Right forelimb (tissue), 1 donor: ENCODE results near the gene AGRP.
A peak's percentile ranks its signal among the peaks of the same experiment; 100 is the strongest.
"Not testable (repeated sequence)": the region's sequence is repeated elsewhere in the genome, so short reads cannot be mapped to it uniquely, and the experiment has no call there.

Experiments
- DNase-seq: peaks from one replicate; pipeline ENCODE4 v3.0.0-alpha.2; 2018

The AGRP gene

GRCh38 chr16:67504031-67505021 is 21.0 kb upstream of the AGRP start:
- no peak for DNase-seq

DNA sequence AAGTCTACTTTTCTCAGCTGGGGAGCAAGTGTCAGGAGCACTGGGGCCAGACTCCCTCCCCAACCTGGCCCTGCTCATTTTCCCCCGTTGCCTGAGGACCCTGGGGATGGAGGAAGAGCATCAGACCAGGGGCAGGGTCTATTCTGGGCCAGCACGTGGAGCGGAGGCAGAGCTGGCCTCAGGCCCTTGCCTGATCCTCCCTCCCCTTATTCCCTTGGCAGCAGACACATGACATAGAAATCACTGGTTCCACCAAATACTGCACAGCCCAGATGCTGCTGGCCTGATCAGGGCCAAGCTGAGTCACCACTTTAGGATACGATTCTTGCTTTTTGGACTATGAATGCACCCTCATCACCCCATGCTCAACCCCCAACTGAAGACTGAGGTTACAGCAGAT is 15.8 kb upstream of the AGRP start:
- no peak for DNase-seq

GRCh38 chr16:67490335-67491096 is 7.2 kb upstream of the AGRP start:
- DNase-seq = no peak

DNA sequence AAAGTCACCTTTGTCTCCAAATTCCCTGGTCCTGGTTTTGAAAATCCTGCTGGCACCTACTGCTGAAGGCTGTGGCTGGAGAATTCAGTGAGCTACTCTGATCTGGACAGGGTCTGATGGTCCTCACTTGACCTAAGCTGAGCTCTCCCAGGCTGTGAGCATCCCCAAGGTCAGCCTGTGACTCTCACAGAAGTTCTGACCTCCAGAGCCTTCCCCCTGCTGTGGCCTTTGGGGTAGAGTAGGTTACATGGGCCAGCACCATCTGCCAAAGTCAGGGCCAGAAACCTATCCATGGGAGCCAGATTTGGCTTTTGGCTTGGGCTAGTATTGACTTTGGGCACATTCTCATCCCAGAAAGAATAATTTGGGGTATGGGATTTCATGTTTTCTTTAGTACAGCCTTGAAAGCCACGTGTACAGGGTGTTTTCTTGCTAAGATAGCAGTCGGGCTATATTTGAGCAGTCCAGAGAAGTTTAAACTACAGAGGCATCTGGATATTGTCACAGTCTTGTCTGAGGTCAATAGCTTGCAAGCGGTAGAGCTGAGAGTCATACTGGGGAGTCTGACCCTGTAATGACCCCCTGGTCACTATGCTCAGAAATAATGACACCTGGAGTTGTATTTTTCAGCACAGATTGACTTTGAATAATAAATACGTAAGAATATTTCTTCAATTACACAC is 6.2 kb upstream of the AGRP start:
- no peak for DNase-seq

GRCh38 chr16:67487561-67487960 is 4.2 kb upstream of the AGRP start:
- not testable (repeated sequence) for DNase-seq

DNA sequence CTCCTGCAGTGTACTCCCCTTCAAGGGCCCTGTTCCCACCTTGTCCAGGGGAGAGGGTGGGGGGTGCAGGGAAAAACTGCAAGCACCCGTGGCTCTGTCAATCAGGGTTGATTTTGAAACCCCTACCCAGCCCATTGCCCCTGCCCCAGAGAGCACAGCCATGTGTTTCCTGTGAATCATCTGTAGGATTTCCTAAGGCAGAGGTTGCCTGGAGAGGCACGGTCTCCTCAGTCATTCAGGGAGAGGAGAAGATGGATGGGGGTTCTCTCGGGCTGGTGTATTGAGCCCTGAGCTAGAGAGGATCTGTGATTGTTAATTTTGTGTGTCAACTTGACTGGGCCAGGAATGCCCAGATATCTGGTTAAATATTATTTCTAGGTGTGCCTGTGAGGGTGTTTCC is 3.5 kb upstream of the AGRP start:
- no peak for DNase-seq

- DNase-seq = no peak
Observed at GRCh38 chr16:67483731-67484525, 581 bp upstream of the AGRP start.

DNA sequence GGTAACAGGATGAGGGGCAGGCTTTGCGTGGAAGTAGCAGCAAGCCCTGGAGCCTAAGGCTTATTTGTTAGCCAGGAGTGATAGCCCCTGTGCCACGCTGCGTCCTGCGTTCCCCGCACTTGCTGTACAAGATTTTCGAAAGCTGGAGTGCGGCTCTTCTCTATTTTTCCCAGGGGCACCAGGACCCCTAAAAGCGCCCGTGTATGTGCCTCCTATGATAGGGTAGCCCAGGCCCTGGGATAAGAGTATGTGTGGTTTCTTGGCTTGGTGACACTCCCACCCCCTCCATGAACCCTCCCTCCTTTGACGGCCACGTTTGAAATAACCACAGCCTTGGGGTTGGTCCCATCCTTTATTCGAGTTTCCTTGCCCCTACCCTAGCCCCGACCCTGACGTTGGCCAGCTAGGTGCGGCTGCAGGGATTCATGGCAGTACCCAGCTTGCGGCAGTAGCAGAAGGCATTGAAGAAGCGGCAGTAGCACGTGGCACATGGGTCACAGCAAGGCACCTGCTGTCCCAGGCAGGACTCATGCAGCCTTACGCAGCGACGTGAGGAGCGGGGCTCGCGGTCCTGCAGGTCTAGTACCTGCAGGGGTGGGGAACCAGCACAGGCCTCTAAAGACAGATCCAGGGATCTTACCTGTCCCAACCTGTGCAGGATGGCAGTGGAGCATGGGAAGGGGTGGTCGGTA is 968 bp downstream of the AGRP start:
- no peak for DNase-seq

GRCh38 chr16:67481561-67482232 is 1.6 kb downstream of the AGRP start:
- no peak for DNase-seq

DNA sequence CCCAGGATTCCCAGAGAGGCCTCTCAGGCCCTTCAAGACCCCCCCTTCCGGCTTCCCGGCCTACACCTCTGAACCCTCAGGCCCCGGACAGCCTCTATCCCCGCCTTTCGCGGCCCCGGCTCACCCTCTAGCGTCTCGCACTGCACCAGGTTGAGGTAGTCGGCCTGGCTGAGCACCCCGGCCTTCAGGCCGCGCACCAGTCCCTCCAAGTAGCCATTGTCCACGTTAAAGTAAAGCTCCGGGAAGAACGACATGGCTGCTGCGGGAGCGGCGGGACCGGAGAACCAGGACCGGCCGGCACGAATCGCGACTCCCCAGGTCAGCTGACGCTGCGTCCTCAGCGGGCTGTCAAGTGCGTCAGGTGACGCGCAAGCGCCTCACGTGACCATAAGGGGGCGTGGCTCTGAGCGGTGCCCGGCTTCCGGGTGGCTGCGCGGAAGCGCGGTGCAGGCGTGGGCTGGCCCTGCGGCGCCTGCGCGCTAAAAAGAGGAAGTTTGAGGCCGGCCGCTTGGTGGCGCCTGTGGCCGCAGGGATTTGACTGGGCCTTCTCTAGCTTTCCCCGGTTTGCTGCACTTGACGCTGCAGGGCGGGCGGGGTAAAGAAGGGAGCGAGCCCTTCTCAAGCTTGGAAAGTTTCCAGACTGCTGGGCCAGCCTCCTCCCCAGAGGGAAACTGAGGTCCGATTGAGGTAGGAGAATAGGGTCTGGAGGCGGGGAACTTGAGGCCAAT is 2.4 kb downstream of the AGRP start, which contains the start of gene ATP6V0D1:
TSS of gene ATP6V0D1 (minus strand) at position 325 of the 728 bp plus-strand sequence. CDS start at position 254, 71 bp downstream.
- DNase-seq = peak; percentile 99

DNA sequence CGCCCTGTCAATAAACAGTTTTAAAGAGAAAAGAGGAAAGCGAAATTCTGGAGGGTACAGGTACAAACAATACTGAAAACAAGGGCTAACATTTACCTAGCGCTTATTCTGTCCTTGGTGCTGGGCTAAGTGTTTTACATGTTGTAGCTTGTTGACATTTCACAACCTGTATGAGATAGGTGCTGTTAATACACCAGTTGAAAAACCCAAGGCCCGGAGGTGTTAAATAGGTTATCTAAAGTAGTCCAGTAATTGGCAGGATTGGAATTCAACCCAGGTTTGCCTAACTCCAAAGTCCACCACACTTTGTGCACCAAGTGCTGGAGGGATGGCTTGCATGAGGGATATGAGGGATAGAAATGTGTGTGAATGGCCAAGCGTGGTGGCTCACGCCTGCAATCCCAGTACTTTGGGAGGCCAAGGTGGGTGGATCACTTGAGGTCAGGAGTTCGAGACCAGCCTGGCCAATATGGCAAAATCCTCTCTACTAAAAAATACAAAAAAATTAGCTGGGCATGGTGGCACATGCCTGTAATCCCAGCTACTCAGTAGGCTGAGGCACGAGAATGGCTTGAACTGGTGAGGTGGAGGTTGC is 5.3 kb downstream of the AGRP start:
- no peak for DNase-seq

- DNase-seq = no peak
Observed at GRCh38 chr16:67474551-67475455, 8.5 kb downstream of the AGRP start.

DNA sequence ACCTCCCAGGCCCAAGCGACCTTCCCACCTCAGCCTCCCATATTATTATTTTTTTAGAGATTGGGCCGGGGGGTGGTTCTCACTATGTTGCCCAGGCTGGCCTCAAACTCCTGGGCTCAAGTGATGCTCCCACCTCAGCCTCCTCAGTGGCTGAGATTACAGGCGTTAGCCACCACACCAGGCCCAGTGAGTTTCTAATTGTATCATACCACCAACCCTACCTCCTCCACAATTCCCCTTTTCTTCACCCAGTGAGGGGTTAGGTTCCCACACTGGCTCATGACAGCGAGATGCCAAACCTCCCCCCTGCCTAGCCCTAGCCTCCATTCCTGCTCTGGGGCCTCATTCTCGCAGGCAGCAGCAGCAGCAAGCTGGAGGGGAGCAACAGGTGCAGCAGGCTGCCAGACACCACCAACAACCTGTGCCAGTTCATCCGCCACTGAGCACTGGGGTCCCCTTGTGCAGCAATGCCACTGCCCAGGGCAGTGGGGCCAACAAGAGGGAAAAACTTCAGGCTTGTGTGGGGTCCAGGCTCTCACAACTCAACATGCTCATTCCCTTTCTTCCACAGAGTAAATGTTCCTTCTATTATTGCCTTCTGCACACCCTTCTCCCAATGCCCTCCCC is 11.5 kb downstream of the AGRP start:
- DNase-seq = no peak

- no peak for DNase-seq
Observed at GRCh38 chr16:67470359-67470758, 13.0 kb downstream of the AGRP start.

- DNase-seq = no peak
Observed at GRCh38 chr16:67468731-67469130, 14.6 kb downstream of the AGRP start.

- DNase-seq = no peak
Observed at GRCh38 chr16:67466581-67466980, 16.8 kb downstream of the AGRP start.

DNA sequence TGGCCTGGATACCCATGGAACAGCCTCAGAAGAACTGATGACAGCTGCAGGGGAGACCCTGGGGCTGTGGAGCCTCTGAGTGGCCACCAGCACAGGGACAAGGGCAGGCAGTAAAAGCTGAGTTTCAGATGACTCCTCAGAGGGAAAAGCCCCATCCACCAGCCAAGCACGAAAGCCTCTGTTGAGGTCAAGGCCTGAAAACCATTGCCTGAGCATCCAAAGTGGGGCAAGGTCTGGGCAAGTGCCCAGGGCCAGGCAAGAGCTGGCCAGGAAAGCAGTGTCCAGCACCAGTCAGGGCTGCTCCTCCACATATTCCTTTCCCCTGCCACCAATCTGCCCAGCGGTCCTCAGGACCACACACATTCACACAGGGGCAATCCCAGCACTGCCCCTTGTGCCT is 18.8 kb downstream of the AGRP start:
- no peak for DNase-seq

- DNase-seq = no peak
Observed at GRCh38 chr16:67463691-67464090, 19.7 kb downstream of the AGRP start.
